Measurements from ENCODE around the gene MAN1C1.

MAN1C1 gene

DNA sequence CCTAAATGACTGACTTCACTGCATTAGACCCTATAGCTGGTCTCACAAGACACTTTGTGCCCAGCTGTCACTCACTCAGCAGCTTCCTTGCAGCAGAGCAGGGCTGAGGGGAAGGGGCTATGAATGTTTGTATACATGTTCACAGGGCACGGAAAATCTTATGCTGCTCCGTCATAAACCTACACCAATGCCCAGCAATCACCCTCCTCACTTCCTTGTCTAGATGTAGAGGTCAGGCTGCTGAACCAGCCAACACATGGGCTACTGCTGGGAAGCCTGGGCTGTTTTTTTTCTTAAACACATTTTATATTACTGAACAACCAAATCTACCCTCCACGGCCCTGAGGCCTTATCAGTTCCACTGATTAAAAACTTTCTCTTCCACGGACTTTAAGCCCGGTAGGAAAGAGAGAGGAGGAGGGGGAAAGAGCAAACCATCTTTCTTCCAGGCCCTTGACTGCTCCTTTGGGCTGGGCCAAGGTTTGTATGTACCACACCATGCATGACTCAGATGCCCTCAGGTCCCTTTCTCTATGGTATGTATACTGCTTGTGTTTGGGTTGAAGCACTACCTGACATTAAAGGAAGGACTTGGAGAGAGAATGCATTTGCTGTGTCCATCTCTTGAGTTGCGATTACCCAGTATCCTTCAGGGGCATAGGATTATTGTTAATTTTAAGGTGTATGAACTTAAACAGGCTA is 215.9 kb downstream of the MAN1C1 start:
- no peak for DNase-seq (ENCODE audit: low read depth in 1 of 2, low spot score in 1 of 2)

DNA sequence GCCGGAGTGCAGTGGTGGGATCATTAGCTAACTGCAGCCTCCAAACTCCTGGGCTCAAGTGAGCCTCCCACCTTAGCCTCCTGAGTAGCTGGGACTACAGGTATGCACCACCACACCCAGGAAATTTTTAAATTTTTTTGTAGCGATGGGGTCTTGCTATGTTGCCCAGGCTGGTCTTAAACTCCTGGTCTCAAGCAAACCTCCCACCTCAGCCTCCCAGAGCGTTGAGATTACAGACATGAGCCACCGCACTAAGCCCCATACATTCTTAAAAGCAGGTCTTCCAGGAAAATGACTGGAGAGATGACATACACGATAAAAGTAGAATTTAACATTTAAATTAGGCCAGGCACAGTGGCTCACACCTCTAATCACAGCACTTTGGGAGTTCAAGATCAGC is 216.6 kb downstream of the MAN1C1 start:
- no peak for DNase-seq (ENCODE audit: low read depth in 1 of 2, low spot score in 1 of 2)
